Prostate gland (tissue), 2 donors: Measurements from ENCODE around the gene FRYL.

Experiments
- POLR2AphosphoS5 ChIP-seq: sonication (generic); formaldehyde crosslinking; IDR thresholded peaks from one replicate; pipeline ENCODE4 v1.6.1; 2017; ENCODE audit warnings: antibody characterized with exemption
- TF ChIP-seq, protein P1 (sequence below), 4 experiments: fragments of 200-600 bp in 2 of 4; fragments of 450-650 bp in 2 of 4; sonication (generic) in 2 of 4; IDR thresholded peaks; 1 replicate in 3 of 4; 2 replicates in 1 of 4; pipeline ENCODE4 v1.5.1; 2016 to 2019; ENCODE audit warnings: antibody characterized with exemption in 4 of 4, mild to moderate bottlenecking in 2 of 4, moderate library complexity in 2 of 4

DNA sequence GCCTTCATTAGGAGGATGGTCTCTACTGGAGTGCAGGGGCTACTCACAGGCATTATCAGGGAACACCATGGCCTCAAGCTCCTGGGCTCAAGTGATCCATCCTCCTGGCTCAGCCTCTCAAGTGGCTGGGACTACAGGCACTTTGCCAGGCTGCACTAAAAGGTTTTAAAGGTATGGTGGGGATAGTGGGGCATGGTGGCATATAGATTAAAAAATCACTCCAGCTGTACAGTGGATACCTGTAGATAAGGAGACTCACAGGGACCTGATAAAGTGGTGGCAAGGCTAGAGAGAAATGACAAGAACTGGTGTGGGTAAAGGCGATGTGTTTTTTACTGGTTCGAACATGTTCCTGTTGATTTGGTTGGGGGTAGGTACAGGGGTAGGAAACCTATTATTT, 284.1 kb downstream of the FRYL start:
- TF ChIP-seq, protein P1, sequence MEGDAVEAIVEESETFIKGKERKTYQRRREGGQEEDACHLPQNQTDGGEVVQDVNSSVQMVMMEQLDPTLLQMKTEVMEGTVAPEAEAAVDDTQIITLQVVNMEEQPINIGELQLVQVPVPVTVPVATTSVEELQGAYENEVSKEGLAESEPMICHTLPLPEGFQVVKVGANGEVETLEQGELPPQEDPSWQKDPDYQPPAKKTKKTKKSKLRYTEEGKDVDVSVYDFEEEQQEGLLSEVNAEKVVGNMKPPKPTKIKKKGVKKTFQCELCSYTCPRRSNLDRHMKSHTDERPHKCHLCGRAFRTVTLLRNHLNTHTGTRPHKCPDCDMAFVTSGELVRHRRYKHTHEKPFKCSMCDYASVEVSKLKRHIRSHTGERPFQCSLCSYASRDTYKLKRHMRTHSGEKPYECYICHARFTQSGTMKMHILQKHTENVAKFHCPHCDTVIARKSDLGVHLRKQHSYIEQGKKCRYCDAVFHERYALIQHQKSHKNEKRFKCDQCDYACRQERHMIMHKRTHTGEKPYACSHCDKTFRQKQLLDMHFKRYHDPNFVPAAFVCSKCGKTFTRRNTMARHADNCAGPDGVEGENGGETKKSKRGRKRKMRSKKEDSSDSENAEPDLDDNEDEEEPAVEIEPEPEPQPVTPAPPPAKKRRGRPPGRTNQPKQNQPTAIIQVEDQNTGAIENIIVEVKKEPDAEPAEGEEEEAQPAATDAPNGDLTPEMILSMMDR (IDR thresholded peaks at IDR 0.05) = no peak
- TF ChIP-seq POLR2AphosphoS5 = no peak
